CD4-positive, alpha-beta T cell treated with Interleukin-17A for 4 hours (primary cell): ENCODE data around the gene CLASP2.
"Not testable (repeated sequence)": the region's sequence is repeated elsewhere in the genome, so short reads cannot be mapped to it uniquely, and the experiment has no call there.

Experiments
- DNase-seq: peaks from one replicate; pipeline ENCODE4 v3.0.0-alpha.2; 2020; ENCODE audit warnings: mixed read lengths

The CLASP2 gene

GRCh38 chr3:33447958-33448357 lies 270.1 kb downstream of the CLASP2 start:
- no peak for DNase-seq

GRCh38 chr3:33447256-33447625 lies 270.8 kb downstream of the CLASP2 start:
- not testable (repeated sequence) for DNase-seq
